HG02973 (cell line): ENCODE data around the gene PTN.
"Not testable (repeated sequence)": the region's sequence is repeated elsewhere in the genome, so short reads cannot be mapped to it uniquely, and the experiment has no call there.

Experiments used
- ATAC-seq: cut with Tn5 transposase; IDR thresholded peaks from one replicate; pipeline ENCODE4 v1.9.1; 2021; ENCODE audit warnings: moderate library complexity; ENCODE audit not compliant: unreplicated experiment

PTN gene

DNA sequence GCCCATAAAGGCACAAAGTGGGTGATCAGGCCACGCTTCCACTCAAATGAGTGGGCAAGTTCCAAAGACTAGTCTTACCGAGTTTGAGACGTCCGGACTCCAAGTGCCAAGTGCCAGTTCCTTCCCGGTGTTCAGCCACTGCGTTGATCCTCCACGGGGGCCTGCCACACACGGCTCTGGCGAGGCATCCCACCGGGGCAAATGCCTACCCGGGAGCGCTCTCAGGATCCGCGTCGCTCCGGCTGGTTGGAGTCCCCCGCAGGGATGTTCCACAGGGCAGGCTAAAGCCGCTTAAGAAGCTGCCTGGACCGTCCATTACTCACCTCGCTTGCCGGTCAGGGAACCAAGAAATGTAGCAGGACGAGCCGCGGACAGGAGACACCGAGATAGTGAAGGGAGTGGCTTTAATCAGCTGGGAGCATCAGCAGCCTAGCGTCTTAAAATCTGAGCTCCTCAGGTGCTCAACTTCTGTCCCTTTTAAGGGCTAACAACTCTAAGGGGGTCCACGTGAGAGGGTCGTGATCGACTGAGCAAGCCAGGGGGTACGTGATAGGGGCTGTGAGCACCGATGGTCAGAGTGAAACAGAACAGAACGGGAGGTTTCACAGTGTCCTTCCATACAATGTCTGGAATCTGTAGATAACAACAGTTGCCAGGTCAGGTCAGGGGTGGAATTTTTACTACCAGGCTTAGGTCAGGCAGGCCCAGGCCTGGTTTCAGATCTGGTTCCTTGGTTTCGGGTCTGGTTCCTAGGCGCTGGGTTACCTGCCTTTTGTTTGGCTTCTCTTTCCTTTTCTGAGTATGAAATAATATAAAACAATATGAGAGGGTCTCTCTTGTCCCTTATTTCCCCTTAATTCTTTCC, 75.3 kb downstream of the PTN start:
- ATAC-seq: not testable (repeated sequence)

DNA sequence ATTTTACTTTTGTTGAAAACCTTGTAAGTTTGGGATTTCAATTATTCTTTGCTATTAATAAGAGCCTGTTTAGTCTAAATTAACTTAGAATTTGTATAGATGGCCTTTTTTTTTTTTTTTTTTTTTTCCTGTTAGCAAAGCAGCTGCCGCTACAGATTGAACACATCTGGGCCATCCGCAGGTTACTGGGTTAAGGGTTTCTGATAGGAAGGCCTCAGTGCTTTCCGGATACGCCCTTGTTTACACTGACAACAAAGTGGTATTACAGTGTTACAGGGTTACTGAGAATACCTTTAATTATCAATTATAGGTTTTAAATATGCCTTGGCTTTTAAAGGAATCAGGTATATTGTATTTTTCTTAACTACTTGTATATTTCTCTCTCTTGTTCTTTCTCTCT, 76.8 kb downstream of the PTN start:
- no peak for ATAC-seq

DNA sequence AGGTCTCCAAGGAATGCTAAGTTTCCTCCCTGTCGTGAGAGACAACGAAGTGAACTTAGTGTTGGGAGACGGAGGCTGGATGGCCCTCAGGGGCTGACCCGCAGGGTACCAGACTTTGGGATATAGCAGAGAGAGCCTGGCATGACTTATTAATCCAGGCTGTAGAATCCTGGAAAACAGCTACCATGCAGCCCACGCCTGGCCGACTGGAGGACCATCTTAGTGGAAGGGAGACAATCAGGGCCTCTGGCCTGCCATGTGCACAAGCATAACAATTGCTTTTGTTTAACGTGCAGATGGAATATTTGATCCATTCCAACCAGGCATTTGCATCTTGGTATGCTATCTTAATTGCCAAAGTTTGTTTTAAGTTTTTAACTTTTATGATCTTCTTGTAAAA, 78.1 kb downstream of the PTN start:
- ATAC-seq: not testable (repeated sequence)

DNA sequence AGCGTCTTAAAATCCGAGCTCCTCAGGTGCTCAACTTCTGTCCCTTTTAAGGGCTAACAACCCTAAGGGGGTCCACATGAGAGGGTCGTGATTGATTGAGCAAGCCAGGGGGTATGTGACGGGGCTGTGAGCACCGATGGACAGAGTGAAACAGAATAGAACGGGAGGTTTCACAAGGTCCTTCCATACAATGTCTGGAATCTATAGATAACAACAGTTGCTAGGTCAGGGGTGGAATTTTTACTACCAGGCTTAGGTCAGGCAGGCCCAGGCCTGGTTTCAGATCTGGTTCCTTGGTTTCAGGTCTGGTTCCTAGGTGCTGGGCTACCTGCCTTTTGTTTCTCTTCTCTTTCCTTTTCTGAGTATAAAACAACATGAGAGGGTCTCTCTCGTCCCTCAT, 80.9 kb downstream of the PTN start:
- no peak for ATAC-seq

DNA sequence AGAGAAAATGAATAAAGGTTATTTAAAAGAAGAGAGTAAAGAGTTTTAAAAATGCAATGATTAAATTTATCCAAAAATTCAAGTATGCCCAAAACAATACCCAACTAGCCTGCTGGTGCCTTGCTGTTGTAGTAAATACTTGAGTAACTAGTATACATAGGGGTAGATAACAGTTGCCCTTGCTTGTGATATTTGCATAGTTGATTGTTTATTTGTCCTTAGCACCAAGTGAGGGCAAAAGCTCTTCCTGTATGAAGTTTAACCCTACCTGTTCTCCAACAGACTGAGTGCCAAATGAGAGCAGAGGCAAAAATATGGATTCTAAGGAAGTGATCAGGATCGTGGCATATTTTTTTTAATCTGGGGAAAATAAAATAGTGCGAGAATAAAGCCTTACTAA, 85.0 kb downstream of the PTN start:
- ATAC-seq: no peak

DNA sequence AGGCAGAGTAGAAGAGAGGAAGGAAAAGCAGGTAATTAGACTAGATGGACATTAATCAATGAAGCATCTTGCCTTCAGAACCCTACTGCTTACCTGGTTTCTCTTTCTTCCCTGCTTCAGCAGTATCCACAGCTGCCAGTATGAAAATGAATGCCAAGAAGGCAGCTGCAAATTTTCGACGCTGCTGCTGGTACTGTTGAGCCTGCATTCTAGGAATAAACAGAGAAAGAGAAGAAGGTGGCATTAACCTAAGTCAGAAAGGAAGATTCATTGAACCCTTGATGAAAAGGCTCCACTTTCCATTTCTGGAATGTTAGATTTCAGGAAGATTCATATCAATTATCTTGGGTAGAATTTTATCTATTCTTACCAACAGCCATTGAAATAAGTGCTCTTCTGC, 88.8 kb downstream of the PTN start:
- no peak for ATAC-seq

DNA sequence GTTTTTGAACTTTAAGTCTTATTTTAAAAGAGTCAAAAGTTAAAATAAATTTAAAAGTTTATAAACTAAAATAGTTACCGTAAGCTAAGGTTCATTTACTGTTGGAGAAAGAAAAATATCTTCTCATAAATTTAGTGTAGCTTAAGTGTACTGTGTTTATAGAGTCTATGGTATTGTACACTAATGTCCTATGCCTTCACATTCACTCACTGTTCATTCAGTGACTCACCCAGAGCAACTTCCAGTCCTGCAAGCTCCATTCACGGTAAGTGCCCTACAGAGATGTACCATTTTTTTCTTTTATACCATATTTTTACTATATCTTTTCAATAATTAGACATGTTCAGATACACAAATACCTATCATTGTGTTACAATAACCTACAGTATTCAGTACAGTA, 97.6 kb downstream of the PTN start:
- ATAC-seq: no peak

DNA sequence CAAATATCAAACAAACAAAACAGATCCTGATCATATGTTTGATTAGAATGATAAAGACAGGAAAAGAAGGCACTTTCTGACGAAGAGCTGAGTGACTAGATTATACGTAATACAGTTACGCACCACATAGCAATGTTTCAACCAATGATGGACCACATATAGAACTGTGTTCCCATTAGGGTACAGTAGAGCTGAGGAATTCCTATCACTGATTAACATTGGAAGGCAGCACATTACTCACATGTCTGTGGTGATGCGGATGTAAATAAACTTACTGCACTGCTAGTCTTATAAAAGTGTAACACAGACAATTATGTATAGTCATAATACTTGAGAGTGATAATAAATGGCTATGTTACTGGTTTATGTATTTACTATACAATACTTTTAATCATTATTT, 98.3 kb downstream of the PTN start:
- no peak for ATAC-seq

DNA sequence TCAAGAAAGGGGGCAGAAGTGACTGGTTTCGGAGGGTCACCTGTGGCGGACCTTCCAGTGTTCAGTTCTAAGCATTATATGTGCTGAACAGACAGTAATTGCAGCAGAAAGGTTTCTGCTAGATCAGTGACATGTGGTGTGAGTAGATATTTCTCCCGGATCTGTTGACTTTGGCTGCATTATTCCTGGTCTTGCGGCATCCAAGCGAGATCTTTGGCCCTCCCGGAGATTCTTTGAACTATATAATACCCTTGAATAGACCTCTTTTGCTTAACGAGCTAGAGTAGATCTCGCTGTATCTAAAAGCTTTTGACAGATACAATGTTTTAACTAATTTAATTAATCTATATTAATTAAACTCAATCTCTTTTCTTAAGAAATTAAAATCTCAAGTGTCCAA, 99.8 kb downstream of the PTN start:
- ATAC-seq: no peak

DNA sequence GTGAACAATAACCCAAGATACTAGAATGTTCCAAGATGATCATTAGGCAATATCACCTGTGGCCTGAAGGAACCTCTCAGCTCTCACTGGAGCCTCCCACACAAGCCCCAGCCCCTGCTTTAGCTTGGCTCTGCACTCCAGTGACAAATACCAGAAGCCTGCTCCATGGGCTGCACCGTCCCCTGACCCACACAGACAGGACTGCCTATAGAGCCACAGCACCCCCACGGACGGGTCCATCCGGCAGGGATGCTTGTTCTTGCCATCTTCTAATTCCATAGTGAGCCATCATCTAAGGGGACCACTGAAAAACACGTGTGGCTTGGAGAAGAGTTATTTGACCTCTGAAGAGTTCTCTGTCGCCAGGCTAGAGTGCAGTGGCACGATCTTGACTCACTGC, 100.9 kb downstream of the PTN start:
- no peak for ATAC-seq

DNA sequence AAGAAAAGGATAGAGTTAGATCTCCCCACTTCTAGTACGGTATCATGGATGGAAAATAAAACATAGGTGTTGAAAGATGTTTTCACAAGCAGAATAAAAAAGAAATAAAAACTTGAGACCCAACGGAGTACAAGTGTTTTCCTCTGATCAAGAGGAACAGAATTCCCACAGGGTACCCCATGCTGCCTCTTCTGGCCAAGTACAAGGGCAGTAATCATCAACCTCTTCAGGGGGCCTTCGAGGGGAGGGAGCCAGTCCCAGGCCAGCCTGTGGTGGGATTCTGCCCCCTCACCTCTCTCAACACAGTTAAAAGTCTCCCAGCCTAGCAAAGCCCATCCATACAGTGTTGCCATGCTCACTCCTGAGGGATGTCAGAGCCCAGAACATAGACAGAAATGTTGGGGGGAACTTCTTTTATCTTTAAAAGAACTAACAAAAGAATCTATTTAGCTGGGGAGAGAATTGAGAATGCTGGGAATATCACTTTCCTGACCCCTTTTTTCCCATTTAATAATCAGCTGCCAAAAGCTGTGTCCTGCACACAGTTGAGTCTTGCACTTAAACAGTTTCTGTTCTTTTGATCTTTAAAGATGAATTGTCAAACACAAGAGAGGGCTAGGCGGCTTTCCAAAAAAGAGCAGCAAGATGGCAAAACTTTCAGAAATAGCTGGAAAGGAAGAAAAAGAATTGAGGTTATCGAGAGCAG, 101.7 kb downstream of the PTN start:
- ATAC-seq: no peak

DNA sequence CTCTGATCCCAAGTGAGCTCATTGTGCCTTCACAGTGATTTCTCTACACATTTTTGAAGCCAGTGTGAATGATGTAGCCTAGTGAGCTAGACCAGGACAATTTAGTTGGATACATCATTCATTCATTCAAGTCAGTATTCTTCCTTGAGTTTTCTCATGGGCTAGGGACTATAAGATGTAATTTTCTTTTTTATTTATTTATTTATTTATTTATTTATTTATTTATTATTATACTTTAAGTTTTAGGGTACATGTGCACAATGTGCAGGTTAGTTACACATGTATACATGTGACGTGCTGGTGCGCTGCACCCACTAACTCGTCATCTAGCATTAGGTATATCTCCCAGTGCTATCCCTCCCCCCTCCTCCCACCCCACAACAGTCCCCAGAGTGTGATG, 104.3 kb downstream of the PTN start:
- not testable (repeated sequence) for ATAC-seq

DNA sequence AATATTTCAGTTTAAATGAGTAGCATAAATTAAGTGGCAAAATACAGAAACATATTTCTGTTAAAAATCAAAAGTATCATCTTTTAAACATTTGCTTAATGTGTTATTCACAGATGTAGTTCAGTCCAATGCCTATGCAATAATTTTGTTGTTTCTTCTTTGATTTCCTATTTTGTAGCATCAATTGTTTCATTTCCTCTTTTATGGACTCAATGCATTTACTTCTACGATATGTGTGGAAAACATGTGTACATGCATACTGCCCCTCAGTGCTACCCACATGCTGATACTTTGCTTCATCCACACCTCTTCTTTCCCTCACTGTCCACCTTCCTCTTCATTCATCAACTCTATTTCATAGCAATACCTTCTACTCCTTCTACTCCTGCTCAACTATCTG, 108.1 kb downstream of the PTN start:
- no peak for ATAC-seq

DNA sequence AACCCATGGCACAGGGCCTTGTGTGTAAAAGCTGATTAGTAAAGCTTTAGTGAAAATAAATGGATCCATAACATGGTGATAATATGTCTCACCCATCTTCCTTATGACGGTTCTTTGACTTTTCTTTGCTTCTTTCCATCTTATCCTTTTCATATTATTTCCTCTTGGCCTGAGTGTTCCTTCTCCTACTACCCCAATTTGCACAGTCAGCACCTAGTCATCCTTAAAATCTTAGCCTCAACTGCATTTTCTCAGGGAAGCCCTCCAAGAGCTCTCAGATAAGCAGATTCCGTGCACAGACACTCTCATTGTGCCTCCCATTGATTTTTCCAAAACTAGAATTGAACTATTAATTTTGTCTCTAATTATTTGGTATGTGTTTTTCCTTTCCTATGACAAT, 112.4 kb downstream of the PTN start:
- no peak for ATAC-seq

DNA sequence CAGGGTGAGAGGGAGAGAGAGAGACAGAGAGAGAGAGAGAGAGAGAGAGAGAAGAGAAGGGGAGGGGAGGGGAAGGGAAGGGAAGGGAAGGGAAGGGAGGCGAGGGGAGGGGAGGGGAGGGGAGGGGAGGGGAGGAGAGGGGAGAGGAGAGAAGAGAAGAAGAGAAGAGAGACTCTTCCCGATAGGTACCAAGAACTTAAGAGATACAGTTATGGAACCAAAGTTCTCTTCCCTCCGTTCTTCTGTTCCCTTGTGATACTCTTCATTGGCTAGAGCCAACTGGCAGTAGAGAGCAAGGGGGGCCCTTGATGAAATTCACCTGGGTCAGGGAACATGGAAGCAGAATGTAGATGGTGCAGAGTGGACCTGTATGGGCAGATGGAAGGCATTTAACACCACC, 122.1 kb downstream of the PTN start:
- no peak for ATAC-seq

DNA sequence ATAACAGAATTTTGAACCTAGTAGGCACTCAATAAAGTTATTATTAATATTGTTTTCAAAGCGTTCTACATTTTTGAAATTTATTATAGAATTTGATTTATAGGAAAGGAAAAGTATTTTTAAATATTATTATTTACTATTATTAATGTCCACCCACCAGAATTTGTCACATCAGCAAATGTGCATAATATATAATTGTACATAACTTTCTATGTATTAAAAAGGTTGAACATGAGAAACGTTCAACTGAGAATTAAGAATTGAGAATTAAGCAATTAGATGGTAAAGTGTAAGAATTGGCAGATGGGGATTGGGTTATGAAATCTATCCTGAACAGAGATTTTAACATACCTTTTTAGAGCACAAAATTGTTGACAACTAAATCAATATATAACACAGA, 129.8 kb downstream of the PTN start:
- ATAC-seq: no peak

DNA sequence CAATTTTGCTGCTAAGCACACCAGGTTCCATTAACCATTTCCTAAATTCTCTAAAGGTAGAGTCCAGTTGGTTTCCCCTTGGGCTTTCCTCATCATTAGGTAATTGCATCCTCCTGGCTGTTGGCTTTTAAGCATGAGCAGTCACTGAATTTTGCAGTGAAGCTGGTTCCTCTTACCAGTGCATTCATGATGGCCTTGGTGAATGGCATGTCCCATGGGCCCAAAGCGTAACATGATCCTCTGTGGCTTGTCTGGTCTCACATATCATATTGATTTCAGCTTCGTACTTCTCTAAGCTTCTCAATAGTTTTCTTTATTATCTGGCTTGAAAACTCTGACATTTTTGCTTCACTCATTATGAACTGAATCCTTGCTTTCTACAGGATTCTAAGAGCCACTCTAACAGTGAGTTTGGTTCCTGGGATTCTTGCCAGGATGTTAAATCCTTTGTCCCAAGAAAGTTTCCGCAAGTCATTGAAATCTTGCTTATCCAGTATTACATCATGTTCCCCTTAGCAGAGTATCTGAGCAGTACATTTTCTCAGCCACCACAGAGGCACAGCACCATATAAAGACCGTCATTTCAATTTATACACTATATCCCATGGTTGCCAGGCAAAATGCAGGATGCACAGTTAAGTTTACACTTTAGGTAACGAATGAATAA, 134.2 kb downstream of the PTN start:
- ATAC-seq: no peak

DNA sequence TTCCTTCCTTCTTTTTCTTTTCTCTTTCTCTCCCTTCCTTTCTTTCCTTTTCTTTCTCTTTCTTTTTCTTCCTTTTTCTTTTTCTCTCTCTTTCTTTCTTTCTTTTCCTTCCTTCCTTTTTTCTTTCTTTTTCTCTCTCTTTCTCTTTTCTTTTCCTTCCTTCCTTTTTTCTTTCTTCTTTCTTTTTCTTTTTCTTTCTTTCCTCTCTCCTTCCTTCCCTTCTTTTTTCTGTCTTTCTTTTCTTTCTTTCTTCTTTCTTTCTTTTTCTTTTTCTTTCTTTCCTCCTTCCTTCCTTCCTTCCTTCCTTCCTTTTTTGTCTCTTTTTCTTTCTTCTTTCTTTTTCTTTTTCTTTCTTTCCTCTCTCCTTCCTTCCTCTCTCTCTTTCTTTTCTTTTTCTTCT, 136.8 kb downstream of the PTN start:
- ATAC-seq: no peak

DNA sequence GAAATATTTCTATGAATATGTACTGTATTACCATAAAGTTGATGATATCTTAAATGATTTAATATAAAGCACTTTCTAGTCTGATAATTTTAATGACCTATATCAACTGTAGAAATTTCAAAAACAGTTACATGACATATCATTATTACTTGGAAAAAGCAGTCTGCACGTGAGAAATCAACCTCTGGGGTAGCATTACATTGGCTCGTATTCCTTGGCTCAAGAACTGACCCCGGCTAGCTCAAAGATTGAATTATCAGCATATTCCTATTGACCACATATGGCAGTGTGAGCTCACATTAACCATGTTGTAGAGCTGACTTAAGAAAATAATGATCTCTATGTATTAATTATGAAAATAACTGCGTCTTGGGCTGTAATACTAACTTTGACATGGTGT, 139.3 kb downstream of the PTN start:
- ATAC-seq: no peak

DNA sequence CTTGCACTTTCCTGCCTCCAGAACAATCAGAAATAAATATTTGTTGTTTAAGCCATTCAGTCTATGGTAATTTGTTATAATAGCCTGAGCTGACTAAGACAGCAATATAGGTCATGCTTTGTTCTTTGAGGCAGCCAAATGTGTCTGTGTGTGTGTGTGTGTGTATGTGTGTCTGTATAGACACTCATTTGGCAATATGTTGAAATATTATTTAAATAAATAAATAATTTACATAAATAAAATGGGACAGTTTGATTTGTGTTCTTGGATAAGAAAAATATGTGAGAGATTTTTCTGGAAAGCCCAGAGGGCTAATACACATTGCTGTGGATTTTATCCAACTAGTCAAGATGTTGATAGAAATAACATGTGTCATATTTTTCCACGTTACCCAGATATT, 140.2 kb downstream of the PTN start:
- ATAC-seq: no peak

DNA sequence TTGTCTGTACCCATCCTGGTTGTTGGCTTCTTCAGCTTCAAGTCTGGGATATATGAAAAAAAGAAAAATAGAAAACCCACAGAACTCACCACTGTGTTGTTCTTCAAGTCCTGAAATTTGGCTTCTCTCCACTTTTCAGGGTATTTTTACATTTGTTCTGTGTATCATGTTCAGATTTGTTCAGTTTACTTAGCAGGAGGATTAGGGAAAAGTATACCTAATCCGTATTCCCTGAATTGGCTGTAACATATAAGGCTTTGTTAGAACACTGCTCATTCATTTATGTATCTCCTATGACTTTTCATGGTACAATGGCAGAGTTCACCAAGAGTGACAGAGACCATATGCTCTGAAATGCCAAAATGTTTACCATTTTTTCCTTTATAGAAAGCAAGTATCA, 146.9 kb downstream of the PTN start:
- no peak for ATAC-seq

DNA sequence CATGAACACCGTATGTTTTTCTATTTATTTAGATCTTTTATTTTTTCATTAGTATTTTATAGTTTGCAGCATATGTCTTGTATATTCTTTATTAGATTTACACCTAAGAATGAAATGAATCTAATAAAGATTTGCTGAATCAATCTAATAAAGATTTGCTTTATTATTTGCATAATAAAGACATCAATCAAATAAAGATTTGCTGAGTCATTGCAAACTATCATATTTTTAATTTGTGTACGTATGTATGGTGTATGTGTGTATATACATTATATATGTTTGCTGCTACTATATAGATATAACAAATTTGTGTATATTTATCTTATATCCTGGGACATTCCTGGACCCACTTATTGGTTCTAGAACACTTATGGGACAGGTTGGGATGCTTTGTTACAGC, 147.5 kb downstream of the PTN start:
- no peak for ATAC-seq
